WTC11 (cell line): Measurements from ENCODE around the gene BOD1L2. TPM values are rescaled to one million over a fixed set of nuclear protein-coding genes. Genes with fewer than 3 reads are reported as not detected.

Experiments used
- ATAC-seq: fragments of 200-7000 bp; cut with Tn5 transposase; 2 replicates; pipeline ENCODE4 v1.10.0; 2021; ENCODE audit warnings: mild to moderate bottlenecking, moderate library complexity
- CTCF ChIA-PET: fragments of 300-600 bp; sonication (Branson Sonifier 250); formaldehyde crosslinking; loops from one replicate; lab custom pipeline; 2021; ENCODE audit warnings: antibody characterized with exemption; lab: Charles Lee
- POLR2A ChIA-PET: fragments of 350-600 bp; sonication (Branson Sonifier 250); formaldehyde crosslinking; loops from one replicate; lab custom pipeline; 2021; ENCODE audit warnings: antibody characterized with exemption; lab: Charles Lee
- DNase-seq: peaks from one replicate; pipeline ENCODE4 v3.0.0; 2021; ENCODE audit warnings: low spot score
- H3K27ac Mint-ChIP-seq: 2 replicates; pipeline ENCODE4 v1.8.0; 2021; ENCODE audit warnings: mixed read lengths
- H3K27me3 Mint-ChIP-seq: 2 replicates; pipeline ENCODE4 v1.8.0; 2021; ENCODE audit warnings: low read depth, mild to moderate bottlenecking, moderate library complexity, mixed read lengths
- H3K36me3 Mint-ChIP-seq: 2 replicates; pipeline ENCODE4 v1.8.0; 2021; ENCODE audit warnings: mixed read lengths
- H3K4me1 Mint-ChIP-seq: 2 replicates; pipeline ENCODE4 v1.8.0; 2022; ENCODE audit warnings: mixed read lengths
- H3K4me3 Mint-ChIP-seq: 2 replicates; pipeline ENCODE4 v1.8.0; 2021; ENCODE audit warnings: mild to moderate bottlenecking, moderate library complexity, mixed read lengths
- H3K9me3 Mint-ChIP-seq: 2 replicates; pipeline ENCODE4 v1.8.0; 2021; ENCODE audit warnings: mixed read lengths
- AFF4 ChIP-seq: sonication (generic); formaldehyde crosslinking; IDR thresholded peaks from 2 replicates; pipeline ENCODE4 v1.8.1; 2023; ENCODE audit warnings: mild to moderate bottlenecking, missing genetic modification reagents, borderline replicate concordance
- AR ChIP-seq: fragments of 250-450 bp; sonication (Bioruptor Pico); IDR thresholded peaks from 2 replicates; pipeline ENCODE4 v1.9.0; 2021; ENCODE audit warnings: mild to moderate bottlenecking
- ATF2 ChIP-seq: sonication (generic); formaldehyde crosslinking; IDR thresholded peaks from 2 replicates; pipeline ENCODE4 v1.8.1; 2022; ENCODE audit warnings: low read depth, missing genetic modification reagents, borderline replicate concordance
- CBFB ChIP-seq: sonication (generic); formaldehyde crosslinking; IDR thresholded peaks from 2 replicates; pipeline ENCODE4 v1.8.1; 2022; ENCODE audit warnings: mild to moderate bottlenecking, low read depth, missing genetic modification reagents
- ELF4 ChIP-seq: sonication (generic); formaldehyde crosslinking; IDR thresholded peaks from 2 replicates; pipeline ENCODE4 v1.8.1; 2022; ENCODE audit warnings: low read depth, mild to moderate bottlenecking, moderate library complexity, missing genetic modification reagents
- EMX1 ChIP-seq: fragments of 250-450 bp; sonication (Bioruptor Pico); IDR thresholded peaks from 2 replicates; pipeline ENCODE4 v1.8.0; 2021; ENCODE audit warnings: mild to moderate bottlenecking
- FOXJ3 ChIP-seq: sonication (generic); formaldehyde crosslinking; IDR thresholded peaks from 2 replicates; pipeline ENCODE4 v1.9.0; 2021; ENCODE audit warnings: missing genetic modification reagents, mild to moderate bottlenecking, borderline replicate concordance
- IRF2 ChIP-seq: sonication (generic); formaldehyde crosslinking; IDR thresholded peaks from 2 replicates; pipeline ENCODE4 v1.8.0; 2022; ENCODE audit warnings: low read depth, missing genetic modification reagents, borderline replicate concordance
- NFYB ChIP-seq: sonication (generic); formaldehyde crosslinking; conservative IDR thresholded peaks from 2 replicates; pipeline ENCODE4 v1.8.0; 2022; ENCODE audit warnings: low read depth, missing genetic modification reagents
- NR1H2 ChIP-seq: sonication (generic); formaldehyde crosslinking; IDR thresholded peaks from 2 replicates; pipeline ENCODE4 v1.9.0; 2021; ENCODE audit warnings: mild to moderate bottlenecking, moderate library complexity, missing genetic modification reagents
- OVOL2 ChIP-seq: fragments of 250-450 bp; sonication (Bioruptor Pico); IDR thresholded peaks from 2 replicates; pipeline ENCODE4 v1.9.0; 2021; ENCODE audit warnings: mild to moderate bottlenecking, borderline replicate concordance
- PREB ChIP-seq: sonication (generic); formaldehyde crosslinking; IDR thresholded peaks from 2 replicates; pipeline ENCODE4 v1.8.1; 2022; ENCODE audit warnings: mild to moderate bottlenecking, missing genetic modification reagents, moderate library complexity, borderline replicate concordance
- SMAD3 ChIP-seq: sonication (generic); formaldehyde crosslinking; IDR thresholded peaks from 2 replicates; pipeline ENCODE4 v1.8.0; 2022; ENCODE audit warnings: missing genetic modification reagents, mild to moderate bottlenecking, borderline replicate concordance
- USF1 ChIP-seq: sonication (generic); formaldehyde crosslinking; IDR thresholded peaks from 2 replicates; pipeline ENCODE4 v1.8.0; 2022; ENCODE audit warnings: mild to moderate bottlenecking, missing genetic modification reagents
- ZNF396 ChIP-seq: fragments of 250-450 bp; sonication (Bioruptor Pico); IDR thresholded peaks from 2 replicates; pipeline ENCODE4 v1.8.0; 2021; ENCODE audit warnings: mild to moderate bottlenecking, moderate library complexity, borderline replicate concordance
- ZNF425 ChIP-seq: fragments of 250-450 bp; sonication (Bioruptor Pico); conservative IDR thresholded peaks from 2 replicates; pipeline ENCODE4 v1.9.0; 2021; ENCODE audit warnings: mild to moderate bottlenecking
- ZSCAN18 ChIP-seq: fragments of 250-450 bp; sonication (Bioruptor Pico); IDR thresholded peaks from 2 replicates; pipeline ENCODE4 v2.1.2; 2022; ENCODE audit warnings: mild to moderate bottlenecking, moderate library complexity
- total RNA-seq: library from RNA; stranded (reverse); gene quantifications from 3 replicates; pipeline ENCODE4 v1.2.3, GENCODE V29; 2021

The BOD1L2 gene
- total RNA-seq, 1 experiment from 2014 or later: not detected

- H3K36me3 Mint-ChIP-seq: no peaks in the 10 kb centered on the region
- ChIA-PET POLR2A (interaction anchor here (0.9 to 1.0 kb wide), 2 partner anchors 15 to 58 kb away, joined by 3 read pairs; no protein-coding TSS in a partner anchor), CTCF (interaction anchor here (0.9 to 1.4 kb wide), 2 partner anchors 28 to 298 kb away, joined by 3 to 6 read pairs; no protein-coding TSS in a partner anchor)
- DNase-seq (no peak), ATAC-seq (no peak)
- no peak overlapping the region for H3K27ac Mint-ChIP-seq
- TF ChIP-seq AR (no peak), ATF2 (CRISPR knock-in tag) (no peak), IRF2 (no peak), CBFB (no peak), ELF4 (CRISPR knock-in tag) (no peak), AFF4 (no peak), FOXJ3 (CRISPR knock-in tag) (no peak), NFYB (CRISPR knock-in tag) (no peak), USF1 (no peak), PREB (CRISPR knock-in tag) (no peak), SMAD3 (CRISPR knock-in tag) (no peak), EMX1 (CRISPR knock-in tag) (no peak), ZSCAN18 (CRISPR knock-in tag) (no peak)
- H3K4me3 Mint-ChIP-seq: no peak overlapping the region
- H3K9me3 Mint-ChIP-seq: peaks cover 11% of the 10 kb centered on the region
- H3K27me3 Mint-ChIP-seq: peaks cover 2% of the 10 kb centered on the region; the same call in 1 of the 2 replicates
- H3K4me1 Mint-ChIP-seq: peaks cover 37% of the 10 kb centered on the region
These were observed 2.6 kb downstream of the BOD1L2 start for GRCh38 chr18:57149531-57149930.

GRCh38 chr18:57150081-57150480 lies 3.2 kb downstream of the BOD1L2 start:
- peaks cover 2% of the 10 kb centered on the region; the same call in 1 of the 2 replicates for H3K27me3 Mint-ChIP-seq
- H3K36me3 Mint-ChIP-seq: no peaks in the 10 kb centered on the region
- H3K4me3 Mint-ChIP-seq: 0 out of 2 replicates have a peak overlapping the region, but pooled peaks have one; percentile 4
- no peak for DNase-seq
- peaks cover 11% of the 10 kb centered on the region for H3K9me3 Mint-ChIP-seq
- H3K4me1 Mint-ChIP-seq: peaks cover 37% of the 10 kb centered on the region
- CTCF ChIA-PET: interaction anchor here (1.4 kb wide), 1 partner anchor 28 kb away, joined by 6 read pairs; no protein-coding TSS in a partner anchor
- POLR2A ChIA-PET: interaction anchor here (1.0 kb wide), 1 partner anchor 57 kb away, joined by 3 read pairs; no protein-coding TSS in a partner anchor
- H3K27ac Mint-ChIP-seq: no peak overlapping the region
- ATAC-seq: no peak
- TF ChIP-seq AR (no peak), ZNF396 (CRISPR knock-in tag) (no peak), FOXJ3 (CRISPR knock-in tag) (no peak), ZNF425 (CRISPR knock-in tag) (no peak), NR1H2 (no peak), OVOL2 (CRISPR knock-in tag) (no peak)
